Effector CD4-positive, alpha-beta T cell (primary cell): Measurements from ENCODE around the gene CTPS1.

Experiments
- DNase-seq: peaks from one replicate; pipeline ENCODE4 v3.0.0-alpha.2; 2020

Gene CTPS1

DNA sequence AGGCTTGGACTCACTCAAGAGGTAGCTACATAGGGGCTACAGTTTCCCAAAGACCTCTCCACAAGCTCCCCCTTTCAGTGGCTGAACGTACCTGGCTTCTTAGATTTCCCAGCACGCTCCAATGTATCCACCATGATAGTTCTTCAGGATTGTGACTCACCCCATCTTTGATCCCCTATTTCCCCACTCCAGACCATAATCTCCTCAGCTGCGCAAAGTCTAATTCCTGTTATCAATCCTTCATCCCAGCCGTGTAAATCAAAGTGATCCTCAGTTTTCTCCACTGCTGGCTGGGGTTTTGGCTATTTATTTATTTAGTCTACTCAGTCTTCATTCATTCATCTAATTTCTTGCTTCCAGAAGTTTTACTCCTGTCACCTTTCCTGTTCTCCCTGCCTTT, 13.1 kb upstream of the CTPS1 start:
- DNase-seq, result no peak

DNA sequence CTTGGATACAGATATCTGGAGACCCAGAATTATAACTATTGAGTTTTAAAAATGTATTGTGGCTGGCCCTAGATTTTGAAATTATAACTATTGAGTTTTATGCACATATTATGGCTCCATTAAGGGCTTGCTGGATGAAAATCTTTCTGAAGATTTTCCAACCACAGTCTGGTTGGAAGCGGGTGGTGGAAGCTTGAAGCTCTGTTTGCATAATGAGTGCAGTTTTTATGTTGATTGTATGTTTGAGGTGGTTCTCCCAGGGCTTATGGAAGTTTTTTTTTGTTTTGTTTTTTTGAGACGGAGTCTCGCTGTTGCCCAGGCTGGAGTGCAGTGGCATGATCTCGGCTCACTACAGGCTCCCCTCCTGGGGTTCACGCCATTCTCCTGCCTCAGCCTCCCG, 10.1 kb upstream of the CTPS1 start:
- DNase-seq, result no peak

DNA sequence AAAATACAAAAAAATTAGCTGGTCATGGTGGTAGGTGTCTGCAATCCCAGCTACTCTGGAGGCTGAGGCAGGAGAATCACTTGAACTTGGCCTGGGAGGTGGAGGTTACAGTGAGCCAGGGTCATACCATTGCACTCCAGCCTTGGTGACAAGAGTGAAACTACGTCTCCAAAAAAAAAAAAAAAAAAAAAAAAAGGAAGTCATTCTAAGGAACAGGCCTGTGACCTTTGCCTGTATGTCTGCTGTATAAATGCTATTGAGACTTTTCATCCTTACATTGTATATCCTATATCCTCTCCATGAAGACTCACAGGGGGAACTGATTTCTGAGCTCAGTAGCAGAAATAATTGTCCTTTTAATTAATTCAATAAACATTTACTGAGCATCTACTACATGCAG, 7.5 kb upstream of the CTPS1 start:
- DNase-seq, result no peak

DNA sequence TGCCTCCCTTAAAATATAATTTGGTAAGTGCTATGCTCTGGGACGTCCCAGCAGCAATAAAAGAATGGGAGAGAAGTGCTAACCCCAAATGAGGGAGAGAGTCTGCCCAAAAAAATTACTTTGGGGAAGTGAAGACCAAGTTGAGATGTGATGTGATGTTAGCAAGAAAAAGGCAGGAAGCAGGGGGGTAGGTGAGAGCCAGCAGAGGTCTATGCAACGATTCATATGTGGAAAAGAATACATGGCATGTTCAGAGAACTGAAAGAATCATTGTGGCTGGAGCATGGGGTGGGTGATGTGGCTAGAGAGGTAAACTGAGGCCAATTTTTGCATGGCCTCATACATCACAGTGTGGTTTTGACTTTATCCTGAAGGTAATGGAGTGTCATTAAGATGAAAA, 5.6 kb upstream of the CTPS1 start:
- DNase-seq, result no peak

DNA sequence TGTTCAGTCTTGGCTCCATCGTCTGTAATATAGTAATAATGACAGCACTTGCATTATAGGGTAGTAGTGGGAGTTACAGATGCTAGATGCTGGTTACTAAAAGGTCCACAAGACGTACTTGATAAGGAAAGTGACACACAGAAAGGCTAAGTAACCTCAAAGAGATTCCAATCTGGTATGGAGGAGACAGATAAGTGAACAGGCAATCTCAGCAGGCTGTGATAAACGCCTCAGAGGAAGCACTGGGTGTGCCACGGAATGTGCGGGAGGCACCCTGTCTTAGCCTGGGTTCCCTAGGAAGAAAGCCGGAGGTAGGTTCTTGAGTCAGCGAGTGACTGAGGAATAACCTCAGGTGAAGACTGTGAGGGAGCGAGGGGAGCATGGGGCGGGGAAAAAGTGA, 4.6 kb upstream of the CTPS1 start:
- no peak for DNase-seq

DNA sequence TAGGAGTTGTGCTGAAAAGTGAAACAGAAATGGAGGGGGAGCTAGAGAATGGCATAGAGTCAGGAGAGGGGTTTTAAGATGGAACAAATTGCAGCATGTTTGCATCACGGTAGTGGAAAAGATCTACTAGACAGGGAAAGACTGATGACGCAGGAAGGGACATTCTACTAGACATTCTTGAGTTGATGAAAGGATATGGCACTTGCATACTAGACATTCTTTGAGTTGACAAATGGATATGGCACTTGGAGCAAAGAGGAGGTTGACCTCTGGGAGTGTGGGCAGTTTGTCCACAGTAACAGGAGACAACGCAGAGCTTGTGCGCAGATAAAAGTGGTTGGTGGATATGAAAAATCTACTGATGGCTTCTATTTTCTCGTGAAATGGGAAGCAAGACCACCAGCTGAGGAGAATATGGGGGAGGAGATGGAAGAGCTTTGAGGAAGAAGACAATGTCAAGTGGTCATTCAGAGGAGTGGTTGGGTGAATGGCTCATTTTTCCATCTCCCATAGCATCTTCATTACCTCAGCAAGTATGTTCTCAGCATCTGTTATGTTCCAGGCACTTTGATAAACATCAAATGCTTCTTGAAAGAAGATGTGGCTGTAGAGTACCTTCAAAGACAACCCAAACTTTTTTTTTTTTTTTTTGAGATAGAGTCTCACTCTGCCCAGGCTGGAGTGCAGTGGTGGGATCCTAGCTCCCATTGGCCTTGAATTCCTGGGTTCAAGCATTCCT, 2.4 kb upstream of the CTPS1 start:
- DNase-seq, result no peak

DNA sequence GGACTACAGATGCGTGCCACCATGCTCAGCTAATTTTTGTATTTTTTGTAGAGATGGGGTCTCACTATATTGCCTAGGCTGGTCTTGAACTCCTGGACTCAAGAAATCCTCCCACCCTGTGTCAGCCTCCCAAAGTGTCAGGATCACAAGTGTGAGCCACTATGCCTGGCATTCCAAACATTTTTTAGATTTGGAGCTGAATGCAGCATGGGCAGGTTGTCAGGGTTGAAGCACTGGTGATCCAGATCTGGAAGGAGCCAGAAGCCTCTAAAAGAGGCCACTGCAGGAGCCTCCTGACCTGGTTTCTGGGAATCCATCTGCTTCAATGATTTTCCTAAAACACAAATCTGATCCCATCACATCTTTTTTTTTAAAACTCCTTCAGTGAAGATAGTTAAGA, 1.8 kb upstream of the CTPS1 start:
- DNase-seq, result no peak

DNA sequence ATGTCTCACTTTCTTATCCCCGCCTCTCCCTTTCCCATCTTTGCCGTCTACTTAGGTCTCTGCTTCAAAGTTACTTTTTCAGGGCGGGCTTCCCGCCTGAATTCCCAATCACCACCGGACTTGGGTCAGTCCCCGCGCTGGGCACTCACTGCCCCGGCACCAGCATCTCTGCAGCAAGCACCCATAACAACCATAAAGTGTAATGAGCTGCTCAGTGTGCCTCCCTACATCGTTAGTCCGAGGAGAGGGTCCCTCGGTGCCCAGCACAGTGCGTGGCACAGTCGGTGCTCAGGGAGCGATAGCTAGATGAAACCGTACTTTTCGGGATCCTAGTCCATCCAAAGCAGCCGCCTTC, 633 bp upstream of the CTPS1 start:
- no peak for DNase-seq

DNA sequence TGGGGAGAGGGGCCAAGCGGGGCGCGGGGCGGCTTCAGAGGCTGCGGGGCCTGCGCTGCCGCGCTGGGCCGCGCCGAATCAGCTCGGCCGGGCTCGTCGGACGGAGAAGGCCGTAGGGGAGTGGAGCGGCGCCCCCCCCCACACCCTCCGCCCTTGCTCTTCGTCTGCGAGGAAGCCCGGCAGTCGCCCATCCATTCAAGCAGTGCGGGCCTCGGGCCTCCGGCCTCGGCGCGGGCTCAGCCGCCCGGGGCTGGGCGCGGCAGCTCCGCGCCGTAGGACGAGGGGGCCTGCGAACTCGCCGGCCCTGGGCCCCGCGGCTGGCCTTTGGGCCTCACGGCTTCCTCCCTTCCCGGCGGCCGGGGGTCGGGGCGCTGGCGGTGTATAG, 564 bp downstream of the CTPS1 start:
- no peak for DNase-seq

DNA sequence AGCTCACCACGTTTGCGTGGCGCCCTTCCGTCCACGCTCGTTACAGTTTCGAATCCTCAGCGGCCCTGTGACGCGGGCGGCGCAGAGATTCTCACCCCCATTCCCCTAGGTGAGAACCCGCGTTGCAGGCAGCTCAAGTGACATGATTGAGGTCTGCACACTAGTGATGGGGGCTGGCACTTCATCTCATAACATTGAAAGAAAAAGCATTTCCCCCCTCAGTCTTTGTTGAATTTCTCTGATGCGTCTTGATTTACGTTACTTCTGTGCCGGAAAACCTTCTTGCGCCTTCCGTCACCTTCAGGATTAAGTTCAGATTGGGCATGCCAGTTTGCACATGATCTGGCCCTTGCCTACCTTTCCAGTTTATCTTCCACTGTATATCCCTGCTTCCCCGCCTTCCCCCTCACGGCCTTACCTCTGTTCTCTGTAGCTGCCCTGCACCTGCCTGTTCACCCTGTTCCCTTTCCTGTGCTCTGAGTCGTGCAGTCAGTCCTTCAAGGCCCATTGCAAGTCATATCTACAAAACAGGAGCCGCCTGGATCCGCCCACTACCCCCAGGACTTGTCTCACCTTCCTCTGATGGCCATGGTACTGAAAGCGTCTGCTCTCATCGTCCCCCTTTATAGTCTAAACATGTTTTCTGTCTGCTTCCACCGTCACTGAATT, 1.1 kb downstream of the CTPS1 start:
- peak; percentile 40 for DNase-seq

DNA sequence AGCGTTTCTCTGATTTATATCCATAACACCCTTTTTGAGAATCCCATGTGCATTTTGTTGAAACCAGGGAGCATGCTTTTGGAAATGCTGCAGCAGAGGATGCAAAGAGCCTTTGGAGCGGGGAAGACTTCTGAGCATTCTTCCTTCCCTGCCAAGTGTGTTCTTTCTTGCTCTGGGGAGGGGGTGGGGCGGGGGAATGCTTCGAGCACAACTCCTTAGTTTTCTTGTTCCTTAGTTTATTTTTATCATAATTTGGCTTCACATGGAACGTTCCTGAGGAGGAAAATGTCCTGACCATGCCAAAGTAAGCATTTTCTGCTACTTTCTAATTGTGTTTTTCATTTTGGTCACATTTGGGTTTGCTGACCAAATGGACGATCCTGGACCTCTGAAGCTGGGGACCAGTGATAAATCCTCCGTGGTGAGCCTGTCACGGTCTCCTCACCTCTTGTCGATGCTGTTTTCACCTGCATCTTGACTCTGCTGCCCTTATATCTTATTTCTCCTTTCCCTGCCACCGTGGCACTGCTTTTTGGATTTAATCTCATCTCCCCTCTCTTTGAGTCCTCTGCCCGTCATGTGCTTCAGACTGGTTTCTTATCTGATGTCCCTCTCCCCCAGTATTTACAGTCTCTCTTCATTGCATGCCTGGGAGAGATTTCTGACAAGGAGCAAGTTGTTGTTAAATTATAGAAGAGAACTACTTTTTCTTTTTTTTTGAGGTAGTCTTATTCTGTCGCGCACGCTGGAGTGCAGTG, 2.4 kb downstream of the CTPS1 start:
- no peak for DNase-seq

DNA sequence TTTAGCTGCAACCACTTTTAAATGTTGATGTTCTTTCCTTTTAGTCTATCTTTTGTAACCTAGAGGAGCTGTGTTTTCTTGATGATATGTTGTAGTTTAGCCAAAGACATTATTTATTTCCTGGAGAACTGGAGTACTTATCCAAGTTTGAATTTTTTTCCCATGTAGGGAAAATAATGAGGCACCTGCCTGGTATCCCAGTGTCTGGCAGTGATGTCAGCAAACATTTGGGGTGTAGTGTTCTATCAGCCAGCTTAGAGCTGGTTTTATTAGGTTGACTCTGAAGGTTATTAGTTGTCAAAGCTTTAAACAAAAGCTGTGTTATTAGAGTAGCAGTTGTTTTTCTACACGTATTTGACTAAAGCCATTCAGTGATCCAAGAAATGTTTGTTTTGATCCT, 3.2 kb downstream of the CTPS1 start:
- no peak for DNase-seq

DNA sequence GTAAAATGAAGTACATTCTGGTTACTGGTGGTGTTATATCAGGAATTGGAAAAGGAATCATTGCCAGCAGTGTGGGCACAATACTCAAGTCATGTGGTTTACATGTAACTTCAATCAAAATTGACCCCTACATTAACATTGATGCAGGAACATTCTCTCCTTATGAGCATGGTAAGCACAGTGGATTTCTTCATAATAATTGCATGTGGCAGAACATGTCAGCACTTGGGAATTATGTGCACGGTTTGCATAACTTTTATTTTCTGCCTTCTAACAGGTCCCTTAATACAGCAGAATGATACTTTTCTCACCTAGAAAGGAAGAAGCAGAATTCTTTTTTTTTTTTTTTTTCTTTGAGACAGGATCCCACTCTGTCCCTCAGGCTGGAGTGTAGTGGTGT, 3.8 kb downstream of the CTPS1 start:
- no peak for DNase-seq

DNA sequence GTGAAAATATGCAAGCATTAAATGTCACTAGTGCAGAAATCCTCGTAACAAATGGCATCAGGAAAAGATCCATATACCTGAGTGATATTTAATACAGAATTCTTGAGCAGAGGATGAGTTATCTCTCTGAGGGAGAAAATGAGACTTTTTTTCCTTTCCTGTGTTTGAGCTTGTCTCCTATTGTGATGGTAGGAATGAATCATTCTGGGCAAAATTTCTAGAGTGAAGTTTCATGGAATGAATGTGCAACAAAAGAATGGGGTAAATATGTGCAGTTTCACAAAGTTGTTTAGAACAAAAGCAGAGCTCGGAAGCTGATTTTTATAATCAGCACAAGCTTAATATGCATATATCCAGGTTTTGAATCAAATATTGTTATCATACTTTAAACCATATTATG, 4.6 kb downstream of the CTPS1 start:
- no peak for DNase-seq

DNA sequence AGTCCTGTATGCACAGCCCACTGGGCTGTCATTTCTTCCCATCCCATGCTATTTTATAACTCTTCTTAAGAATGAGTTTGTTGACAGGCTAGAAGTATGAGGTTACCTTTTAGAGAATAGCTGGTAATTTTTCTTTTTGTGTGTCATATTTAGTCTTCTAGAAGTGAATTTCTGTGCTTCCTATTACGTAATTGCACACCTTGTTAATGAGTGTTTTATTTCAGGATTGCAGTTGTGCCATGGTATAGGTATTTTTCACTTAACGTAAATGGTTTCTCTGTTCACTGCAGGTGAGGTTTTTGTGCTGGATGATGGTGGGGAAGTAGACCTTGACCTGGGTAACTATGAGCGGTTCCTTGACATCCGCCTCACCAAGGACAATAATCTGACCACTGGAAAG, 5.0 kb downstream of the CTPS1 start:
- no peak for DNase-seq

DNA sequence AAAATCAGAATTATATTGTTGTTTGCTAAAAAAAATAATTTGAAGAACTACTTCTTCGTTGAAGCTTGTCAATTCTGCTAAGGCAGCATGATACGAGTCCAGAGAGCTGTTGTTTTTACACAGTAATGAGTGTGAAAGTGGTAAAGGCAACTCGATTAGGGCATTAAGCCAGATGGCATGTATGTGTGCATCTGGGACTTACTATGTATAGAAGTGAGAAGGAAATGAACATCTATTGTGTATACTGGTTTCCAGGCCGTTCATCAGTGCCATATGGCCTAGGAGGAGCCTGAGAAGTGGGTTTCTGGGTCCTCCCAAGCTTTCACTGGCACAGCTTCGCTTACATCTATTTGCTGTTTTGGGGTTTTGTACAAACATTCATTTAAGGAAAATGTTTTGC, 5.7 kb downstream of the CTPS1 start:
- no peak for DNase-seq

DNA sequence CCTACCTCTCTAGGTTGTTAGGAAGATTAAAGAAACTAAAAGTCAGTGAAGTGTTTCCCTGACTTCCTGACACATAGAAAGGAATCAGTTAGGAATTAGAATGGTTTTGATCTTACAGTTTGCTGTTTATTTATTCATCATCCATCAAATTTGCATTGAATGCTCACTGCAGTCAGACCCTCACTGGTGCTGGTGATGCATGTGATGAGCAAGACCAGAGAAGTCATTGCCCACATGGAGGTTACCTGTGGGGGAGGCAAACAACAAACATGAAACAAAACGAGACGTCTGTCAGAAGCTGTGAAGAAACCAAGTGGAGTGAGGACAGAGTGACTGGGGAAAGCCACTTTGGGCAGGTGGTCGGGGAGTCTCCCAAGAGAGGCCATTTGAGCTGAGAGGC, 6.4 kb downstream of the CTPS1 start:
- DNase-seq, result no peak

DNA sequence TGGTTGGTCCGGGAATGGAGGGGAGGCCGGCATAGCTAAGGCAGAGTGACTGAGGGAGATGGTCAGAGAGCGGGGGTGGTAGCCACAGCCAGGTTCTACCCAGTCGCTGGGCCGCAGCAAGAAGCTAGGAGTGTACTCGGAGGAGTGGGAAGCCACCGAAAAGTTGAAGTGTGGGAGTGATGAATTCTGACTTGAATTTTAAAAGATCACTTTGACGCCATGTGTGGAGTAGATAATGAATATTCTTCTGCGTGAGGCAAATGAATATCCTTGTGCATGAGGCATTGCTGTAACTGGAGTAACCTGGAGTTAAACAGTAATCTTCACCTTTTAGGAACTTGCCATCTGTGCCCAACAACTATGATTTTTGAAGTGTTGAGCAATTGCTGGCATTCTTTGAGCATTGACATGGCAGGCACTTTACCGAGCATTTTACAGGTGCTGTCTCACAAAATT, 6.9 kb downstream of the CTPS1 start:
- DNase-seq, result no peak

DNA sequence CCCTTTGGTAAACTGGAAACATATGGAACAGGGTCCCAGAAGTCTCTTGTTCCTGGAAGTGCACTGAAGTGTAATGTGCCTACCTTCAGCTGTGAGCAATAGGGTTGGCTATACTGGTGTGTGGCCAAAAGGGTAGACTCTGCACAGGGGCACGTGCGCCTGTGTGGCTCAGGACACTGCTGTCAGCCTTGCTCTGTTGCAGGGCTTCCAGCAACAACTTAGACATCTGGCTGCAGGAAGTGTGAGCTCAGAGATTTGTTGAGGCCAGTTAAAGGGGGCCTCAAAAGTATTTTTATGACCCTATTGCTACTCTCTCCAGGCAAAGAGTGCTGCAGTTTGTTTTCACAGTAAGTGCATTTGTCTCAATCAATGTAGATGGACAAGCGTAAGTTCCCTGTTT, 7.5 kb downstream of the CTPS1 start:
- DNase-seq, result no peak

DNA sequence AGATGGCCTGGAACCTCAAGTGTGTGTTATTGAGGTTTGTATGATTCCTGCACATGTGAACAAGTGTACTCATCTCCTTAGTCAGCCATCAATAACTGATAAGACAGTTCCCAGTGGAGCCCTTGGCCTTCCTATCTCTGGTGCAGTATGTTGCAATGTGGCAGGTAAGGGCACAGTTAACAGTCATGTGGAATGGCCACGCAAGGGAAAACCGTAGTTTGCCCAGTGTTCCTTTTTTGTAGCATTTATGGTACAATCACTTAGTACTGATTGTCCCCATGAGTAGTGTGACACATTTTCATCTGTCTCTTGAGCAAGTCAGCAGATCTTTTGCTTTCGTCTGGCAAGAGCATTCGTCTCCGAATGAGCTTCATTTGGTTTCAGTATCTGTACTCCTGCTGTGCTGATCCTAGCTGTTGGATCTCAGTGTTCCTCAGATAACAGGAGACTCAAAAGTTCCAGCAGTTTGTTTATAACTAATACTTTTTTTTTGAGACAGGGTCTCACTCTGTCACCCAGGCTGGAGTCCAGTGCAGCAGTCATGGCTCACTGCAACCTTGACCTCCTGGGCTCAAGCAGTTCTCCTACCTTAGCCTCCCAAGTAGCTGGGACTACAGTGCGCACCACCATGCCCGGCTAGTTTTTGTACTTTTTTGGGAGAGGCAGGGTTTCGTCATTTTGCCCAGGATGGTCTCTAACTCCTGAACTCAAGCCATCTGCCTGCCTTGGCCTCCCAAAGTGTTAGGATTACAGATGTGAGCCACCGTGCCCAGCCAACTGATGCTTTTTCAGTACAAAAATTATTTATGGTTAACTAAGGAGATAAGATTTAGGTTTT, 8.2 kb downstream of the CTPS1 start:
- DNase-seq, result no peak

DNA sequence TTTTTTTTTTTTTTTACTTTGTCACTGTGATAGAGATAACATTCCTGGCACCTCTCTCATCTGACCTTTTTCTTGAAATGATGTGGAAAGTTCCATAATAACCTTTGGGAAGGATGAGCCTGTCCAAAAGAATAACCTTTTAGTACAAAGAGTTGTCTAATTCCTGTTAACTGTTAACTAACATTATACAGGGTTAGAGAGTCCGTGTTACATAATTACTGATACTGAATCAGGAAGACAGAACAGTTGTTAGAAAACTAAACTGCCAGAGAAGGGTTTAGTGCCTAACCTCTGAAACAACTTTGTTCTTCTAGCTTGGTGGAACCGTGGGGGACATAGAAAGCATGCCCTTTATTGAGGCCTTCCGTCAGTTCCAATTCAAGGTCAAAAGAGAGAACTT, 8.8 kb downstream of the CTPS1 start:
- DNase-seq, result no peak

DNA sequence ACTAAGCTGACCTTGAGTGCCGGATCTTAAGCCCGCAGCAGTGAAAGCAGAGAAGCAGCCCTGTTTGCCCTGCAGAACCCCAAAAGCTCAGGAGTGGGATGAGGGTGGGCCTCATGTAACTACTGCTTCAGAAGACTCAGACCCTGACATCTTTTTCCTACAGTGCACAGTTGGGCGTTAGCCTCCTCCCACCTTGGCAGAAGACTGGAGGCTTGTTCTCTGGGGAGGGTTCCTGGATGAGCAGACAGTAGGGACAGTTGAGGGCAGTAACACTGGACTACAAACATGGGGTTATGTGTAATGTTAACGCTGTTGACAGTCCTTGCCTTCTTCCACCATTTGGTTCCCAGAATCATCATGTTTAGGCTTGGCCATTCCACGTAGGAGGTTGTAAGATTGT, 9.6 kb downstream of the CTPS1 start:
- no peak for DNase-seq

DNA sequence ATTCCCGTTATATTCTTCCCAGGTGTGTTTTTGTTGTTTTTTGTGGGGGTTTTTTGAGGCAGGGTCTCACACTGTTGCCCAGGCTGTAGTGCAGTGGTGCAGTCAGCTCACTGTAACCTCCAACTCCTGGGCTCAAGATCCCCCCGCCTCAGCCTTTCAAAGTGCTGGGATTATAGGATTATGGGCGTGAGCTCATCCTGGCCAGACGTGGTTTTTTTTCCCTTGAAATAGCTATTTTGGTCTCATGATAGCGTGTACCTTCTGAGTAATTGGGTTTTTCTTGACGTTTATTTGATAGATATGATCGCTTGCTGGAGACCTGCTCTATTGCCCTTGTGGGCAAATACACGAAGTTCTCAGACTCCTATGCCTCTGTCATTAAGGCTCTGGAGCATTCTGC, 17.6 kb downstream of the CTPS1 start:
- DNase-seq, result no peak
